NCI-H1930 (cell line): ENCODE measurements around the gene EOMES.

ENCODE experiments used
- DNase-seq, 2 experiments: peaks; one replicate each; lab custom pipeline; 2025; lab: John Stamatoyannopoulos, UW

The EOMES gene

GRCh38 chr3:27680517-27681246 lies 41.4 kb downstream of the EOMES start:
- DNase-seq, result no peak

GRCh38 chr3:27679691-27680090 lies 42.4 kb downstream of the EOMES start:
- no peak for DNase-seq

DNA sequence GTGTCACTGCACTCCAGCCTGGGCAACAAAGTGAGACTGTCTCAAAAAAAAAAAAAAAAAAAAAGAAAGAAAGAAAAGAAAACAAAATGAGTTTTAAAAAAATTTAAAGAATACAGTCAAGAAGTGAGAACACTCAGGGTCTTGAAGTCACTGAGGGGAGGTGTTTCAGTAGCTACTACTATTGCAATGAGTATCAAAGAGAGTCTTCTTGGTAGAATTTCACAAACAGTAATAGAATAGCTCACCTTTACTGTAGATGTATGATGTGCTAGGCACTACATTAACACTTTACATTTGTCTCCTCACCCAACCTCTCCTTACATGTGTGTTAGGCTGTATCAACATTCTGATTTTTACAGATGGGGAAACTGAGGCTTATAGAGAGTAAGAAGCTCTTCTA lies 43.9 kb downstream of the EOMES start:
- no peak for DNase-seq

GRCh38 chr3:27677565-27677964 lies 44.6 kb downstream of the EOMES start:
- DNase-seq, result no peak

DNA sequence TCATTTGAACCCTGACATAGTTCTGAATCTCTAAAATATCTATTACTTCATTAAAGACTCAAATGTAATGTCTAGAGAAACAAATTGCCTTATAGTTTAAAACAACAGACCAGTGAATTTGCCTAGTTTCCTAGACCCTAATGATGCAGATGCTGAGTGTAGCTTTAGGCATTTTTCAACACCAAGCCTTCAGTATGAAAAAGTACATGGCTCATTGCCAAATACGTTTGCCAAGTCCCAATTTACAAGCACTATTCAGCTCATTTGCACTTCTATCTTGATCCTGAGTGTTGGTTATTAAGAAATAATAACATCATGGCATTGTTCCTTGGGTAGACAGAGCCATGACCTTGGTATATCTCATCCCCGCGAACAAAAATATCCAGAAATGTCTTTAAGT lies 46.8 kb downstream of the EOMES start:
- no peak for DNase-seq

DNA sequence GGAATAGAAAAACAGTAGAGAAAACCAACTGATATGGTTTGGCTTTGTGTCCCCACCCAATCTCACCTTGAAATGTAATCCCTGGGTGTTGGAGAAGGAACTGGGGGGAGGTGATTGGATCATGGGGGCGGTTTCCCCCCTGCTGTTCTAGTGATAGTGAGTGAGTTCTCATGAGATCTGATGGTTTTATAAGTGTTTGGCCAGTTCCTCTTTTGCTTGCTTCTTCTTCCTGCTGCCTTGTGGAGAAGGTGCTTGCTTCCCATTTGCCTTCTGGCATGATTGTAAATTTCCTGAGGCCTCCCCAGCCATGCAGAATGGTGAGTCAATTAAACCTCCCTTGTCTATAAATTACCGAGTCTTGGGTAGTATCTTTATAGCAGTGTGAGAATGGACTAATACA lies 48.4 kb downstream of the EOMES start:
- DNase-seq, result no peak

- no peak for DNase-seq
Observed at GRCh38 chr3:27671101-27671500, 51.0 kb downstream of the EOMES start.

DNA sequence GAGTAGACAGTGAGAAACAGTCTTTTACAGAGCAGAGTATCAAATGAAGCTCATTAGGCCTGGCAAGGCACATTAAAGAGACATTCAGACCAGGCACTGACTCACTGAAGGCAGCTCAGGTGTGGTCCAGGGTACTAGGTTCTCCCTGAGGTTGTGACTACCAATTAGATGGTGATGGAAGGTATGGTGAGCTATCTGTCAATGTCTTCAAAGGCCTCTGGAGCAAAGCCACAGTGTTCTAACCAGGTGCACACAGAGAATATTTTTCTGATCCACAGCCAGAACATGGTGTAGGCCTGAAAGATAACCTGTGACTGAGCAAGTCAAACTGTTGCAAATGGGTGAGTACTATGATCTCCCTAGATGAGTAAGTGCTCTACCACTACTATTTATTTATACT lies 51.5 kb downstream of the EOMES start:
- DNase-seq, result no peak

DNA sequence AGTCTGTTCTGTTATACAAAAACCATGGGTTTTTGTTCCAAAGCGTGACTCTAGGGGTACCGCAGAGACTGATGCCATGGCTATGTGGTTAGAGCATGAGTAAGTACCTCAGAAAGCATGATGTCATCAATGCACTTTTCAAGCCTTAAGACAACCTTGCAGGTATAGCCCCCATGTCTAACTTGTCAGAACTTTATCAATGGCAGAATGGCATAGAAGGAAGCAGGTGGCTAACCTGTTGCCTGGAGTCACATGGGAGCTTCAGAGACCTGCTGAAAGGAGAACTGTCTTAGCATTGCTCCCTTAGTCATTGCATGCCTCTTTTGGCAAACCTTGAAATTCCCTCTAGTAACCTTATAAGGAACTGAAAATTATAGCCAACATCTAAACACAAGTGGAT lies 52.5 kb downstream of the EOMES start:
- no peak for DNase-seq

DNA sequence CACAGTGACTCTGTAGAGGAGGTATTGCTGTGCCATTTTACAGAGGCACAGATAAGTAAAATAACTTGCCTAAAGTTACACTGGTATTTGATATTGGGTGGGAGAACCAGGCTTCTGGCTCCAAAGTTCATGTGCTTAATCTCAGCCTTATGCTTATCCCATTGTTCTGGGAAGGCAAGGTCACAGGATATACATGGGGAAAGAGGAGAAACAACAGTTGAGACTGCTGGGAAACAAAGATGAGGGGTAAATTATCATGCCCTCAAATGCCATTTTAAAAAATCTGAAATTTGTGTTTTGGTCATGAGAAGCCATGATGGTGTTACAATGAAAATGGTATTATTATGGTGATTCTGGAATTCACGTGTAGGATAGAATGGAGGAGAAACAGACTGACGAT lies 54.4 kb downstream of the EOMES start:
- no peak for DNase-seq

- DNase-seq, result no peak
Observed at GRCh38 chr3:27666708-27667107, 55.4 kb downstream of the EOMES start.

- DNase-seq, result no peak
Observed at GRCh38 chr3:27666272-27666671, 55.9 kb downstream of the EOMES start.
